Prostate gland (tissue), 1 donor: Measurements from ENCODE around the gene REM2.

Source experiments
- POLR2A ChIP-seq: fragments of 450-650 bp; IDR thresholded peaks from one replicate; pipeline ENCODE4 v1.6.1; 2016; ENCODE audit warnings: antibody characterized with exemption, mild to moderate bottlenecking
- POLR2AphosphoS5 ChIP-seq: sonication (generic); formaldehyde crosslinking; IDR thresholded peaks from one replicate; pipeline ENCODE4 v1.6.1; 2017; ENCODE audit warnings: antibody characterized with exemption

DNA sequence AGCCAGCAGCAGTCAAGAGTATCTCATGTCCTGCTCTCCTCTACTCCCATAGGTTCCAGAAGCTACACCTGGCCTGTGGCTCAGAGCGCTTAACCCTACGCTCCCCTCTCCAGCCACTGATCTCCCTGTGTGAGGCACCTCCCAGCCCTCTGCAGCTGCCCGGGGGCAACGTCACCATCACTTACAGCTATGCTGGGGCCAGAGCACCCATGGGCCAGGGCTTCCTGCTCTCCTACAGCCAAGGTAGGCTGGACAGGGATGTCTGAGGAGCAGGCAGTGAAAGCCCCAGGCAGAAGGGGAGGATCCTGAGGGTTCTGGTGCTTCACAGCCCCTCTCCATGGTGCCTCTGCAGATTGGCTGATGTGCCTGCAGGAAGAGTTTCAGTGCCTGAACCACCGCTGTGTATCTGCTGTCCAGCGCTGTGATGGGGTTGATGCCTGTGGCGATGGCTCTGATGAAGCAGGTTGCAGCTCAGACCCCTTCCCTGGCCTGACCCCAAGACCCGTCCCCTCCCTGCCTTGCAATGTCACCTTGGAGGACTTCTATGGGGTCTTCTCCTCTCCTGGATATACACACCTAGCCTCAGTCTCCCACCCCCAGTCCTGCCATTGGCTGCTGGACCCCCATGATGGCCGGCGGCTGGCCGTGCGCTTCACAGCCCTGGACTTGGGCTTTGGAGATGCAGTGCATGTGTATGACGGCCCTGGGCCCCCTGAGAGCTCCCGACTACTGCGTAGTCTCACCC is 7.8 kb upstream of the REM2 start:
- TF ChIP-seq POLR2A = no peak
- no peak for TF ChIP-seq POLR2AphosphoS5
